ENCODE data around the gene PLPP4.
A peak's percentile ranks its signal among the peaks of the same experiment; 100 is the strongest.

PLPP4 gene

GRCh38 chr10:120457431-120458172 lies 575 bp downstream of the PLPP4 start:
- DNase-seq = peak; percentile 5

GRCh38 chr10:120458432-120458831 lies 1.4 kb downstream of the PLPP4 start:
- no peak for DNase-seq

- peak; percentile 28 for DNase-seq
These were observed 2.2 kb downstream of the PLPP4 start for GRCh38 chr10:120459185-120459584.

- no peak for DNase-seq
These were observed 3.2 kb downstream of the PLPP4 start for GRCh38 chr10:120460186-120460585.

- DNase-seq = no peak
These were observed 3.7 kb downstream of the PLPP4 start for GRCh38 chr10:120460776-120461175.

GRCh38 chr10:120462018-120462682 lies 5.1 kb downstream of the PLPP4 start:
- no peak for DNase-seq

GRCh38 chr10:120465138-120465537 lies 8.1 kb downstream of the PLPP4 start:
- no peak for DNase-seq

GRCh38 chr10:120466006-120466405 lies 9.0 kb downstream of the PLPP4 start:
- DNase-seq = no peak

- no peak for DNase-seq
These were observed 16.6 kb downstream of the PLPP4 start for GRCh38 chr10:120473593-120473992.

- DNase-seq = no peak
These were observed 17.9 kb downstream of the PLPP4 start for GRCh38 chr10:120474956-120475355.

GRCh38 chr10:120475844-120476791 lies 19.1 kb downstream of the PLPP4 start:
- no peak for DNase-seq

GRCh38 chr10:120477021-120477742 lies 20.2 kb downstream of the PLPP4 start:
- DNase-seq = no peak

- DNase-seq = no peak
These were observed 20.7 kb downstream of the PLPP4 start for GRCh38 chr10:120477743-120478141.

GRCh38 chr10:120478386-120478785 lies 21.4 kb downstream of the PLPP4 start:
- no peak for DNase-seq

- no peak for DNase-seq
These were observed 22.5 kb downstream of the PLPP4 start for GRCh38 chr10:120479506-120479905.

- no peak for DNase-seq
These were observed 23.1 kb downstream of the PLPP4 start for GRCh38 chr10:120480065-120480600.

GRCh38 chr10:120480848-120481247 lies 23.8 kb downstream of the PLPP4 start:
- no peak for DNase-seq

- no peak for DNase-seq
These were observed 26.0 kb downstream of the PLPP4 start for GRCh38 chr10:120483006-120483405.

GRCh38 chr10:120483651-120484301 lies 26.7 kb downstream of the PLPP4 start:
- DNase-seq = no peak

GRCh38 chr10:120485946-120486345 lies 28.9 kb downstream of the PLPP4 start:
- DNase-seq = no peak

GRCh38 chr10:120486671-120487205 lies 29.7 kb downstream of the PLPP4 start:
- DNase-seq = no peak

- DNase-seq = no peak
These were observed 33.3 kb downstream of the PLPP4 start for GRCh38 chr10:120490288-120490687.
